ENCODE data around the gene THEM4.

The THEM4 gene

DNA sequence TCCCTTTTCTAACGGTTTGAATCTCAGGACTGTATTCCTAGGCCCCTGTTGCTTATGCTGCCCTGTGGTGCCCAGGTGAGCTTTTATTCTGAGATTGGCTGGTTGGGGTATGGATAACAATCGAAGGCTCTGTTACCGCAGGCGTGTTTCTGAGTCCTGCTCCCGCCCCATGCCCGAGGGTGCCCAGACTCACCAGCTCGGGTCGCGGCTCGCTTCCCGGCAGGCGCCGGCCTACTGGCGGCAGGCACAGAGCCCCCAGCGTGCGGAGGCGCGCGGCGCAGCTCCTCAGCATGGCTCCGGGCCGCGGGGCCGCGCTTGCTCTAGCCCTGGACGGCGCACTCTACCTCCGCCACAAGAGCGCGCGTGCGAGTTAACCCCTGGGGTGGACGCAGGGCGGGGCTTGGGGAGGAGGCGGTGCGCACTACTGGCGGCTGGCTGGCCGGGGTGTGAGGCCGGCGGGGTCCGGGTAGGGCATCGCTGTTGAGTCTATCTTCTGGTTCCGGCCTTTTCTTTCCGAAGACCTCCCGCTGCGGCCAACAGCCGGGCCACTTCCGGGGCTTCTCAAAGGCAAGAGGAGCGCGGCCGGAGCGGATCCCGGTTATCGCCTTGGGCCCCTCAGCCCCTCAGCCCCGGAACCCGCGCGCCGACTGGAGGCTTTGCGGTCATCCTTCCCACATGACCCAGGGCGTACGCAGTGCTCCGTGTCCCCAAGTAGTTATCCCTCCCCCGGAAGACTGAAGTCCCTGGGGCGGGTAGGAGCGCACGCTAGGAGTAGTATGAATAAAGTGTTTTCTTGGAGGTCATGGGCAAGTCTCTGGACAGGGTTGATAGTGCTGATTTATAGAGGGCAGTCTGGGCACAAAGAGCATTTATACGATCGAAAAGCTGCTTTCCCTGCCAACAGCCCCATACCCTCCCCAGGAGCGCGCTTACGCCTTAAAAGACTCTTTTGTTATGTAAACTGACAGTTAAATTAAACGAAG lies at the start of gene THEM4:
TSS of gene THEM4 (minus strand) at position 345 of the 983 bp plus-strand sequence. CDS start at position 292, 53 bp downstream.
- DNase-seq (ENCODE audit: extremely low read depth, low read depth) = peak; percentile 81
- H3K4me3 ChIP-seq (replicated peaks; ENCODE audit: low read depth, low read length) = peak within 1 kb of the TSS; percentile 61
- TF ChIP-seq, protein P1, sequence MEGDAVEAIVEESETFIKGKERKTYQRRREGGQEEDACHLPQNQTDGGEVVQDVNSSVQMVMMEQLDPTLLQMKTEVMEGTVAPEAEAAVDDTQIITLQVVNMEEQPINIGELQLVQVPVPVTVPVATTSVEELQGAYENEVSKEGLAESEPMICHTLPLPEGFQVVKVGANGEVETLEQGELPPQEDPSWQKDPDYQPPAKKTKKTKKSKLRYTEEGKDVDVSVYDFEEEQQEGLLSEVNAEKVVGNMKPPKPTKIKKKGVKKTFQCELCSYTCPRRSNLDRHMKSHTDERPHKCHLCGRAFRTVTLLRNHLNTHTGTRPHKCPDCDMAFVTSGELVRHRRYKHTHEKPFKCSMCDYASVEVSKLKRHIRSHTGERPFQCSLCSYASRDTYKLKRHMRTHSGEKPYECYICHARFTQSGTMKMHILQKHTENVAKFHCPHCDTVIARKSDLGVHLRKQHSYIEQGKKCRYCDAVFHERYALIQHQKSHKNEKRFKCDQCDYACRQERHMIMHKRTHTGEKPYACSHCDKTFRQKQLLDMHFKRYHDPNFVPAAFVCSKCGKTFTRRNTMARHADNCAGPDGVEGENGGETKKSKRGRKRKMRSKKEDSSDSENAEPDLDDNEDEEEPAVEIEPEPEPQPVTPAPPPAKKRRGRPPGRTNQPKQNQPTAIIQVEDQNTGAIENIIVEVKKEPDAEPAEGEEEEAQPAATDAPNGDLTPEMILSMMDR (IDR thresholded peaks at IDR 0.05; ENCODE audit: low read depth, low read length, missing control alignments) = no peak

DNA sequence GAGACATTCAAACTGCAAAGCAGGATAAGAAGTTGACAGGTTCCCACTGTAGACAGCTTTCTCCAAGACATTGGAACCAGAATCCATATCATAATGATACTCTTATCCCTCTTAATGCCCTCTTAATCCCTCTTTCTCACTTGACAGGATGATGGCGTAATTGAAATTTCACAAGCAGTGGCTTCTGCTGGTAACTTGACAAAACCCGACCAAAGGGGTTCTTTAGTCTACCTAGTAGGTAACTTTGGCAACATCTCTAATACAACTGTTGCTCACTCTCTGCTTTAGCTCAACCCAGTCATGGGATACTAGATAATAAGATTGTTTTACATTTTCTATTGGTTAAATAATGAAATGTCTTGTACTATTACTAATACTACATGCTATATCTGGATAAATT lies 49.6 kb upstream of the THEM4 start:
- TF ChIP-seq, protein P1 (IDR thresholded peaks at IDR 0.05; ENCODE audit: low read depth, low read length, missing control alignments) = no peak
- no peak for DNase-seq (ENCODE audit: extremely low read depth, low read depth)
- H3K4me3 ChIP-seq (replicated peaks; ENCODE audit: low read depth, low read length) = no peak overlapping the region

DNA sequence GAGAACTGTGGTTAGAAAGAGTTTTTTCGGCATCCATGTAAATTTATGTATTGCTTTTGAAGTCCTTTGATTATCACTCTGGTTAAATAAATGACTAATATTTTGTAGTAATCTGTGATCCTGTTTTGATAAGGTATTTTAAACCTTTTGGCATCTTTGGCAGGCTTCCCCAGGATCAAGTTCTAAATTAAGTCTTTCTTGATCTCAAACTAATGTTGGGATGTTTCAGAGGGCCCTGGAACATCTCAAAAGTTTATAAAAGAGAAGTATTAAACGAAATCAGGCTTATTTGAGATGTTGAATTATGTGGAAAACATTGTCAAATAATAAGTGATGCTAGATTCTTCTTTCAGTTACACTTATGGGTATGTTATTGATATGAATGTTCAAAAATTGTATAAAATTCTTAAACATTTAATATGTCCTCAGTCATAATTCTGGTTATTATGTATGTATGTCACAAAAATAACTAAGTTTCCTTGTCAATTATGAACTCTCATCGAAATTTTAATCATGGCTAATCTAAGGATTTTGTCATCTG lies 47.7 kb upstream of the THEM4 start:
- DNase-seq (ENCODE audit: extremely low read depth, low read depth) = no peak
- no peak overlapping the region for H3K4me3 ChIP-seq (replicated peaks; ENCODE audit: low read depth, low read length)
- TF ChIP-seq, protein P1 (IDR thresholded peaks at IDR 0.05; ENCODE audit: low read depth, low read length, missing control alignments) = no peak

DNA sequence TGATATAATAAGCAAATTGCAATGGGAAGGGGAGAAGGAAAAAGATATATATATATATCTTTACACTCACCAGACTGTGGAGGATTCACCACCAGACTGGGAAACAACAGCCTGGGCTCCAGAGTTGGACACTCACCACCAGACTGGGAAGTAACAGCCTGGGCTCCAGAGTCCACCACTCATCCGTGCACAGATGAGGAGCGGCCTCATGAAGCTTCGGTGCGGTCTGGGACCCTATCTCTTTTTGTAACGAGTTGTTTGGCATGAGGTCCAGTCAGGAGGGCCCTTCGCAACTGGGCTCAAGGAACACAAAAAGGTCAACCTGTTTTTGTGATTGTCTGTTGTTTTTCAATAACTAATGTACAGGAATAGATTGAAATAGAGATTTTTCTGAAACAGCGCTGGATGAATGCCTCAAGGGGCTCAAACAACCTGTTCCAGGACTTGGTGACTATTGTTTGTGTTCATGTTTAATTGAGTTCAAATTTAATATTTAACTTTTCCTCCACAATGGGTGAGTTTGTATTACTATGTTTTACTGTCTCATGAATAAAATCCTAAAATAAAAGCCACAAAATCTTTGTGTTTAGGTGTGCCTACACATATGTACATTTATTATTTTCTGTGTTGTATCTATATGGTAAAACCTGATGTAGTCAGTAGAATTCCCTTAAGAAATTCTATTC lies 44.2 kb upstream of the THEM4 start:
- no peak for DNase-seq (ENCODE audit: extremely low read depth, low read depth)
- no peak overlapping the region for H3K4me3 ChIP-seq (replicated peaks; ENCODE audit: low read depth, low read length)
- TF ChIP-seq, protein P1 (IDR thresholded peaks at IDR 0.05; ENCODE audit: low read depth, low read length, missing control alignments) = no peak

DNA sequence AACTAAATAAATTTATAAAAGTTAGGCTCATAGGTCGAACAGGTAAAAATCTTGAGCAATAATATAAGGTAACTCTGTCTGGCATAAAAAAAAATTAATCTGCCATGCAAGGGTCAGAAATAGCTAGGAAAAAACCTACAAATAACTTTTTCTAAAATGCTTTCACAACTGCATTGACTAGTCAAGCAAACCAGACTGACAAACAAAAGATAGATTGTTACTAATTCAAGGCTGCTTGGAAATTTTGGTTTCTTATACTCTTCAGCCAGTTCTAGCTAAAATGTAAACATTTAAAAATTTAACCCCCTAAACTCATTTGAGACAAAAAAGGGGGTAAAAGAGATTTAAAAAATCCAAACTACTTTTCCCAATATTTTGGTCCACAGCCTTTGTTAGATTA lies 43.5 kb upstream of the THEM4 start:
- TF ChIP-seq, protein P1 (IDR thresholded peaks at IDR 0.05; ENCODE audit: low read depth, low read length, missing control alignments) = no peak
- H3K4me3 ChIP-seq (replicated peaks; ENCODE audit: low read depth, low read length) = no peak overlapping the region
- no peak for DNase-seq (ENCODE audit: extremely low read depth, low read depth)

DNA sequence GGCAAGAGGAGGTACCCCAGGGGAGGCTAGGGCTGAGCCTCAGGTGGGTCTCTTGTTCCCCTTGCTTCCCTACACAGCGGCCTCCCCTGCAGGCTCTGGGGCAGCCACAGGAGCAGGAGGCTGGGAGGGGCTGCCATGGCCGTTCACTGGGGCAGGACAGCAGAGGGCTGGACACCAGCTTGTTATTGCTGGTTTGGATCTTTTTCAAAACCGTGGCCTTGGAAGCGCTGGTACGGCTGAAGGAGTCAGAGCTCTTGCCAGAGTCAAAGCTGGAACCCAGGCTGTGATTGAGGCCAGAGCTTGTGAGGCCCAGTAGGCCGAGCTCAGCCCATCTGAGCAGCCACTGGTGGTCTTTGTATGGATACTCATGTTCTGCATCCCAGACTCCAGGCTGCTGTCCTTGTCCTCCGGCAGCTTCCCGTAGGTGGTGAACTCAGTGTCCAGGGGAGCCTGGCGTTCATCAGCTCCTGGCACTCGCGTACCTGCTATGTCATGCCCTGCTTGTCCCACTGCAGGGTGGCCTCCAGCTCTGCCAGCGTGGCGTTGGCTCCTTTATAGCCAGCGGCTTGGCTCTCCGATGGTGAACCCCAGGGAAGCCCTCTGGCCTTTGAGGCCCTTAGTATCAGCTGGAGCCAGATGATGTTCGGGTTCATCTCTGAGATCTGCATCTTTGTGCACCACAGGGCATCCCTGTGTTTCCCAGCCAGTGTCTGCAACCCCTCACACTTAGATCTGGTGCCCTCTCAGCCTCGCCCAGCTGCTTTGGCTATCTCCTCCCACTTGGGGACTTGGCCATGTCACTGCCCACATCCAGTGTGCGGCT lies 40.3 kb upstream of the THEM4 start:
- TF ChIP-seq, protein P1 (IDR thresholded peaks at IDR 0.05; ENCODE audit: low read depth, low read length, missing control alignments) = no peak
- H3K4me3 ChIP-seq (replicated peaks; ENCODE audit: low read depth, low read length) = no peak overlapping the region
- no peak for DNase-seq (ENCODE audit: extremely low read depth, low read depth)

Data from HFF-Myc (cell line).